GM12892 (cell line): ENCODE measurements around the gene KDM1A.

Source experiments
- POLR2A ChIP-seq: IDR thresholded peaks from 2 replicates; pipeline ENCODE4 v1.6.1; 2011; ENCODE audit warnings: low read depth, low read length, control low read depth
- POLR2AphosphoS5 ChIP-seq: IDR thresholded peaks from 2 replicates; pipeline ENCODE4 v1.6.1; 2011; ENCODE audit warnings: low read depth, low read length, control low read depth
- TAF1 ChIP-seq: IDR thresholded peaks from 2 replicates; pipeline ENCODE4 v1.6.1; 2011; ENCODE audit warnings: low read depth, mild to moderate bottlenecking, control low read depth, low read length, borderline replicate concordance

DNA sequence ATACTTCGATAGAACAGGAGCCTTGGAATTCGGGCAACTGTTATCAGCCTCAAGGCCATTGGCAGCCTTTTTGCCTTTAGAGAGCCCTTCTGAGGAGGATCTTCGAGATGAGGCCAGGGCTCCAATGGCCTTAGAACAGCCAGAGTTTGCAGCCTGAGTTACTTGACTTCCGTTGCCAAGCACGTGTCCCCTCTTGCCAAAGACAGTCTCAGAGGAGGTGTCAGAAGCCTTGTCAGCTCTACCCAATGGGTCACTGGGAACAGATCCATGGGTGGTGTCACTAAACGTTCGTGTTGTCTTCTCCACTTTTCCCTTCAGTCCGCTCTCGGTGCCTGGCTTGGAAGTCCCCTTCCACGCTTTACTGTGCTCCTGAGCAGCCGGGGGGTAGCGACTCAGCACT, 73.2 kb downstream of the KDM1A start:
- TF ChIP-seq TAF1 (no peak), POLR2A (no peak), POLR2AphosphoS5 (no peak)
